Measurements from ENCODE around the gene CHN2.

GRCh38 chr7:29306319-29306991, 111.9 kb downstream of the CHN2 start:
- TF ChIP-seq, protein P1, sequence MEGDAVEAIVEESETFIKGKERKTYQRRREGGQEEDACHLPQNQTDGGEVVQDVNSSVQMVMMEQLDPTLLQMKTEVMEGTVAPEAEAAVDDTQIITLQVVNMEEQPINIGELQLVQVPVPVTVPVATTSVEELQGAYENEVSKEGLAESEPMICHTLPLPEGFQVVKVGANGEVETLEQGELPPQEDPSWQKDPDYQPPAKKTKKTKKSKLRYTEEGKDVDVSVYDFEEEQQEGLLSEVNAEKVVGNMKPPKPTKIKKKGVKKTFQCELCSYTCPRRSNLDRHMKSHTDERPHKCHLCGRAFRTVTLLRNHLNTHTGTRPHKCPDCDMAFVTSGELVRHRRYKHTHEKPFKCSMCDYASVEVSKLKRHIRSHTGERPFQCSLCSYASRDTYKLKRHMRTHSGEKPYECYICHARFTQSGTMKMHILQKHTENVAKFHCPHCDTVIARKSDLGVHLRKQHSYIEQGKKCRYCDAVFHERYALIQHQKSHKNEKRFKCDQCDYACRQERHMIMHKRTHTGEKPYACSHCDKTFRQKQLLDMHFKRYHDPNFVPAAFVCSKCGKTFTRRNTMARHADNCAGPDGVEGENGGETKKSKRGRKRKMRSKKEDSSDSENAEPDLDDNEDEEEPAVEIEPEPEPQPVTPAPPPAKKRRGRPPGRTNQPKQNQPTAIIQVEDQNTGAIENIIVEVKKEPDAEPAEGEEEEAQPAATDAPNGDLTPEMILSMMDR (IDR thresholded peaks at IDR 0.05), result no peak
- no peak for TF ChIP-seq EZH2 (IDR thresholded peaks at IDR 0.05; ENCODE audit: borderline replicate concordance, insufficient read depth, low read depth, low read length, poor library complexity, severe bottlenecking)

Data from B cell (primary cell).